ENCODE measurements around the gene WARS2.

The WARS2 gene

DNA sequence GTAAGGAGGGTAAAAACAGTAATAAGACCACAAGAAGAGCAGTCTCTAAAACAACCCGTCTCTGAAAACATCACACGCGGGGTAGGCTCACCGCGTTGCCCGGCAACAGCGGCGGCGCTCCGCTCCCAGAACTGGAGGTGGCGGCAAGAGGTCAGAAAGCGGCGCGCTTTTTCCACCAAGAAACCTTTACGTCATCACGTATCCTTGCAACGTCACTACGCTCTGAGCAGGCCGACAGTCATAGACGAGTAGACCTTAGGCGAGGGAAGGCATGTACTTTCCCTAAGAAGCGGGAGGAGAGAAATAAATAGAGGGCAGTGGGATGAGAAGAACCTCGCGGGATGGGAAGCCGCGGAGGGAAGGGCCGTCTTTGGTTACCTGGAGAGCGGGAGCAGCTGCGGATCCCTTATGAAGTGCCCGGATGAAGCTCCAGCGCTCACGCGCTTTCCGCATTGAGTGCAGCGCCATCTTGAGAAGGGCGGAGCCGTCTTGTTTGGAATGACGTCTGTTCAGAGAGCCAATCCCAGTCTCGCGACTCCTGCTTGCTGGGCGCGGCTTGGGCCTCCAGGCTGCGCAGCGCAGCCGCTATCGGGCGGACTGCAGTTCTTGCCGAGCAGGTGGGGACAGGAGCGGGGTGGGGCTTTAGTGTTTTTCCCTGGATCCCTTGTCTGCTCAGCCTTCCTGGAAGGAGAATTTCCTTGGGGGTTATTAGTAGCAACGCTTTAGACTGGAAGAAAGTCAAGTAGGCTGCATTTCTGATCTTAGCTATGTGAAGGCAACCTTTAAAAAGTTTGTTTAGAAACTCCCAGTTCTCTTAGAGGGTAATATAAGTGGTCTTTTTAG lies at the start of gene WARS2:
Gene WARS2 (minus strand): TSS at position 477 of the 843 bp plus-strand sequence. CDS start 9 bp downstream, at position 468.
- DNase-seq (ENCODE audit: low read depth): peak; percentile 96
- TF ChIP-seq, protein P1, sequence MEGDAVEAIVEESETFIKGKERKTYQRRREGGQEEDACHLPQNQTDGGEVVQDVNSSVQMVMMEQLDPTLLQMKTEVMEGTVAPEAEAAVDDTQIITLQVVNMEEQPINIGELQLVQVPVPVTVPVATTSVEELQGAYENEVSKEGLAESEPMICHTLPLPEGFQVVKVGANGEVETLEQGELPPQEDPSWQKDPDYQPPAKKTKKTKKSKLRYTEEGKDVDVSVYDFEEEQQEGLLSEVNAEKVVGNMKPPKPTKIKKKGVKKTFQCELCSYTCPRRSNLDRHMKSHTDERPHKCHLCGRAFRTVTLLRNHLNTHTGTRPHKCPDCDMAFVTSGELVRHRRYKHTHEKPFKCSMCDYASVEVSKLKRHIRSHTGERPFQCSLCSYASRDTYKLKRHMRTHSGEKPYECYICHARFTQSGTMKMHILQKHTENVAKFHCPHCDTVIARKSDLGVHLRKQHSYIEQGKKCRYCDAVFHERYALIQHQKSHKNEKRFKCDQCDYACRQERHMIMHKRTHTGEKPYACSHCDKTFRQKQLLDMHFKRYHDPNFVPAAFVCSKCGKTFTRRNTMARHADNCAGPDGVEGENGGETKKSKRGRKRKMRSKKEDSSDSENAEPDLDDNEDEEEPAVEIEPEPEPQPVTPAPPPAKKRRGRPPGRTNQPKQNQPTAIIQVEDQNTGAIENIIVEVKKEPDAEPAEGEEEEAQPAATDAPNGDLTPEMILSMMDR (IDR thresholded peaks at IDR 0.05; ENCODE audit: low read depth, low read length, missing control alignments): no peak
- peak within 1 kb of the TSS; percentile 57 for H3K4me3 ChIP-seq (ENCODE audit: low read depth, low read length)
- in situ Hi-C loops (cut with HindIII; ENCODE audit: low sequenced_read_pairs): no loop called here

GRCh38 chr1:119188926-119189325 lies 48.5 kb upstream of the WARS2 start:
- in situ Hi-C loops (cut with HindIII; ENCODE audit: low sequenced_read_pairs): no loop called here
- TF ChIP-seq, protein P1 (IDR thresholded peaks at IDR 0.05; ENCODE audit: low read depth, low read length, missing control alignments): no peak
- DNase-seq (ENCODE audit: low read depth): no peak

GRCh38 chr1:119187416-119187815 lies 47.0 kb upstream of the WARS2 start:
- TF ChIP-seq, protein P1 (IDR thresholded peaks at IDR 0.05; ENCODE audit: low read depth, low read length, missing control alignments): no peak
- DNase-seq (ENCODE audit: low read depth): no peak
- H3K4me3 ChIP-seq (ENCODE audit: low read depth, low read length): no peak overlapping the region
- in situ Hi-C loops (cut with HindIII; ENCODE audit: low sequenced_read_pairs): no loop called here

More at GRCh38 chr1:119188926-119189325, 48.5 kb upstream of the WARS2 start:
- no peak overlapping the region for H3K4me3 ChIP-seq (ENCODE audit: low read depth, low read length)

- in situ Hi-C loops (cut with HindIII; ENCODE audit: low sequenced_read_pairs): no loop called here
- TF ChIP-seq, protein P1 (IDR thresholded peaks at IDR 0.05; ENCODE audit: low read depth, low read length, missing control alignments): no peak
- DNase-seq (ENCODE audit: low read depth): no peak
- H3K4me3 ChIP-seq (ENCODE audit: low read depth, low read length): no peak overlapping the region
These were observed 46.0 kb upstream of the WARS2 start for GRCh38 chr1:119186471-119186870.

- no peak overlapping the region for H3K4me3 ChIP-seq (ENCODE audit: low read depth, low read length)
- in situ Hi-C loops (cut with HindIII; ENCODE audit: low sequenced_read_pairs): no loop called here
- DNase-seq (ENCODE audit: low read depth): no peak
- TF ChIP-seq, protein P1 (IDR thresholded peaks at IDR 0.05; ENCODE audit: low read depth, low read length, missing control alignments): no peak
These were observed 44.5 kb upstream of the WARS2 start for GRCh38 chr1:119184972-119185371.

- in situ Hi-C loops (cut with HindIII; ENCODE audit: low sequenced_read_pairs): no loop called here
- DNase-seq (ENCODE audit: low read depth): no peak
- H3K4me3 ChIP-seq (ENCODE audit: low read depth, low read length): no peak overlapping the region
- TF ChIP-seq, protein P1 (IDR thresholded peaks at IDR 0.05; ENCODE audit: low read depth, low read length, missing control alignments): no peak
These were observed 40.8 kb upstream of the WARS2 start for GRCh38 chr1:119181218-119181617.
